Thyroid gland (tissue), 4 donors: ENCODE measurements around the gene SFXN4. TPM values are rescaled to one million over a fixed set of nuclear protein-coding genes. Genes with fewer than 3 reads are reported as not detected.

Experiments
- DNase-seq, 2 donors: peaks; one replicate each; pipeline ENCODE4 v3.0.0-alpha.2; 2019
- H3K27ac ChIP-seq, 3 donors: fragments of 200-600 bp; sonication (generic); 1 replicate in 2 of 3; 2 replicates in 1 of 3; pipeline ENCODE4 v1.5.1; 2016 to 2019; ENCODE audit warnings: mild to moderate bottlenecking in 1 of 3, moderate library complexity in 1 of 3
- H3K27me3 ChIP-seq: fragments of 200-600 bp; sonication (generic); one replicate; pipeline ENCODE4 v1.5.1; 2019
- H3K36me3 ChIP-seq, 2 donors: fragments of 200-600 bp; sonication (generic); one replicate each; pipeline ENCODE4 v1.5.1; 2016 to 2019
- H3K4me1 ChIP-seq, 2 donors: fragments of 200-600 bp; sonication (generic); one replicate each; pipeline ENCODE4 v1.5.1; 2017 to 2019
- H3K4me3 ChIP-seq, 3 donors: fragments of 200-600 bp; sonication (generic); replicated peaks in 1 of 3; 1 replicate in 2 of 3; 2 replicates in 1 of 3; pipeline ENCODE4 v1.5.1; 2016; ENCODE audit warnings: mild to moderate bottlenecking in 1 of 3
- H3K9me3 ChIP-seq: fragments of 200-600 bp; sonication (generic); one replicate; pipeline ENCODE4 v1.5.1; 2017
- CTCF ChIP-seq, 6 experiments: fragments of 200-600 bp in 3 of 6; fragments of 450-650 bp in 3 of 6; sonication (generic) in 3 of 6; IDR thresholded peaks; one replicate each; pipeline ENCODE4 v1.5.1; 2016 to 2019; ENCODE audit warnings: antibody characterized with exemption in 6 of 6, mild to moderate bottlenecking in 2 of 6, inconsistent platforms in 1 of 6, moderate library complexity in 1 of 6
- POLR2A ChIP-seq, 2 donors: fragments of 450-650 bp; IDR thresholded peaks; one replicate each; pipeline ENCODE4 v1.6.1; 2017; ENCODE audit warnings: antibody characterized with exemption in 2 of 2, mild to moderate bottlenecking in 2 of 2, moderate library complexity in 1 of 2
- WGBS, 2 donors: methylation state at CpG; one replicate each; pipeline ENCODE4 v1.1.5; 2017; 5-methylcytosine and 5-hydroxymethylcytosine counted together
- intact Hi-C: fragments of 100-400 bp; cut with DNase I; formaldehyde crosslinking; loops from one replicate; pipeline ENCODE4 v1.15.1; 2023
- total RNA-seq, 4 donors: library from RNA; depleted of rRNA; stranded (reverse); fragments of >200 nt; gene quantifications; one replicate each; pipeline ENCODE4 v1.2.3, GENCODE V29; 2016

The SFXN4 gene
- total RNA-seq, 4 donors from 2014 or later = 17.8 to 88.3 (median 36.3) TPM

DNA sequence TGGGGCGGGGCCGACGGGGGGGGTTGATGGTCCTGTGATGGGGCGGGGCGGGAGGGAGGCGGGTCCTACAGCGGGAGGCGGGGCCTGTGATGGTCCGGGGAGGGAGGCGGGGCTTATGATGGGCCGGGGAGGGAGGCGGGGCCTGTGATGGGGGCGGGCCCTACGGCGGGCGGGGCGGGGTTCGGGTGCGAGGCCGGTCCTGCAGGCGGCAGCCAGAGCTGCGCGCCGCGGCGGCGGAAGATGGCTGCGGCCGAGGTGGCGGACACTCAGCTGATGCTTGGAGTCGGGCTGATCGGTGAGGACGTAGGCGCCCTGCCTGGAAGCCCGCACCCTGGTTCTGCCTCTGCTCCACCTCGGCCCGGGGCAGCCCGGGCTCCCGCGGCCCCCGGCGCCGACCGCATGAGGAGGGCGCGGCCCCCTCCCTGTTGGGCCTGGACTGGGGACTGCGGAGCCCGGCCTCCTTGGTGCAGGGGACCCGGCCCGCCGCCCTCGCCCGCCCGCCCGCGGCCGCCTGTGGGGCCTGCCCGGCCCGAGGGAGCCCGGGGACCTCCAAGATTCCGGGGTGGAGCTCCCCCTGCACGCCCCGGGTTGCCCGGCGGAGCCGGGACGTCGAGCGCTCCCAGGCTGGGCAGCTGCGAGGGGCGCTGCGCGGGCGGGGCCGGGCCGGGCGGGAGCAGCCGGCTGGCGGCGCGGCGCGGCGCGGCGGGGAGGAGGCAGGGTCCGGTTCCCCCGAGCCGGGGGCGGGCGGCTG is 61.4 kb downstream of the SFXN4 start, which contains the start of gene DENND10:
DENND10 (plus strand) TSS at position 211 of the 751 bp plus-strand sequence; CDS start at position 241, 30 bp downstream.
- Histone ChIP-seq H3K9me3 (no peaks in the 10 kb centered on the region), H3K27ac (peak within 1 kb of the TSS; percentile 50 to 79 (median 53)), H3K36me3 (peaks cover 0 to 7% of the 10 kb centered on the region in 2 donors), H3K27me3 (no peaks in the 10 kb centered on the region), H3K4me3 (peak within 1 kb of the TSS; percentile 39 to 91 (median 85)), H3K4me1 (peaks cover 7% of the 10 kb centered on the region in 2 donors)
- DNase-seq = peak; percentile 70 to 73
- intact Hi-C loops = no loop called here
- TF ChIP-seq CTCF (IDR thresholded peaks at IDR 0.05) (peak in 1 of 6 experiments; percentile 9), POLR2A (IDR thresholded peaks at IDR 0.05) (peak; percentile 18 to 83)
- 0% methylated on average over 1 to 3 of the region's 91 CpGs for WGBS, 2 donors

DNA sequence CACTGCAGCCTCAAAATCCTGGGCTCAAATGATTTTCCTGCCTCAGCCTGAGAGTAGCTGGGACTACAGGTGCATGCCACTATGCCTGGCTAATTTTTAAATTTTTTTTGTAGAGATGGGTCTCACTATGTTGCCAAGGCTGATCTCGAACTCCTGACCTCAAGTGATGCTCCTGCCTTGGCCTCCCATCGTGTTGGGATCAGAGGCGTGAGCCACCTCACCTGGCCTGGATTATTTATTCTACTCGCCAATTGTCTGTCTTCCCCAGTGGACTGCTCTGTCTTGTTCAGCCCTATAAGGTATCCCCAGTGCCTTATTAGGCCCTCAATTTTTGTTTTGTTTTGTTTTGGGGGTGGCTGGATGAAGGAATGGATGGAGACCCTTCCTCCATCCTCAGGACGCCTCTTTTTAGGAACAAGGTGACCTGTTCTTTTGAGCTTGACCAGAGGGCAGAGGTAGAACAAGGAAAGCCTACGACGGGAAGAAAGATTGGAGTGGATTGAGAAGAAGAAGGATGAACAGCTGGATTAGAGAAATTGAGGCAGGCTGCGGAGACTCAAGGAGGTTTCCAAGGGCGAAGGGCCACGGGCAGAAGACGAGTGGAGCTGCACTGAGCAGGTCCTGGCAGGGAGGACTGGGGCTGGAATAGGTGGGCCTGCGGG is 62.1 kb downstream of the SFXN4 start:
- no peak for DNase-seq
- Histone ChIP-seq H3K27ac (peak overlapping the region in 1 of 3 donors; percentile 59), H3K36me3 (peaks cover 0 to 3% of the 10 kb centered on the region in 2 donors), H3K4me3 (no peak overlapping the region), H3K9me3 (no peaks in the 10 kb centered on the region), H3K4me1 (peaks cover 7% of the 10 kb centered on the region in 2 donors), H3K27me3 (no peaks in the 10 kb centered on the region)
- no peak for TF ChIP-seq POLR2A (IDR thresholded peaks at IDR 0.05)
- TF ChIP-seq CTCF (IDR thresholded peaks at IDR 0.05) = no peak
- 62 to 65% methylated on average over 11 of the region's 12 CpGs for WGBS, 2 donors
- intact Hi-C loops = no loop called here

GRCh38 chr10:119101366-119102098 is 64.0 kb downstream of the SFXN4 start:
- 63 to 68% methylated on average over 10 of the region's 10 CpGs for WGBS, 2 donors
- H3K27ac ChIP-seq = no peak overlapping the region
- H3K36me3 ChIP-seq = no peaks in the 10 kb centered on the region
- no peak overlapping the region for H3K4me3 ChIP-seq
- intact Hi-C loops = no loop called here
- H3K27me3 ChIP-seq = no peaks in the 10 kb centered on the region
- H3K4me1 ChIP-seq = peaks cover 7% of the 10 kb centered on the region in 2 donors
- no peaks in the 10 kb centered on the region for H3K9me3 ChIP-seq
- no peak for TF ChIP-seq CTCF (IDR thresholded peaks at IDR 0.05)
- no peak for TF ChIP-seq POLR2A (IDR thresholded peaks at IDR 0.05)
- DNase-seq = peak in 1 of 2 donors; percentile 25

DNA sequence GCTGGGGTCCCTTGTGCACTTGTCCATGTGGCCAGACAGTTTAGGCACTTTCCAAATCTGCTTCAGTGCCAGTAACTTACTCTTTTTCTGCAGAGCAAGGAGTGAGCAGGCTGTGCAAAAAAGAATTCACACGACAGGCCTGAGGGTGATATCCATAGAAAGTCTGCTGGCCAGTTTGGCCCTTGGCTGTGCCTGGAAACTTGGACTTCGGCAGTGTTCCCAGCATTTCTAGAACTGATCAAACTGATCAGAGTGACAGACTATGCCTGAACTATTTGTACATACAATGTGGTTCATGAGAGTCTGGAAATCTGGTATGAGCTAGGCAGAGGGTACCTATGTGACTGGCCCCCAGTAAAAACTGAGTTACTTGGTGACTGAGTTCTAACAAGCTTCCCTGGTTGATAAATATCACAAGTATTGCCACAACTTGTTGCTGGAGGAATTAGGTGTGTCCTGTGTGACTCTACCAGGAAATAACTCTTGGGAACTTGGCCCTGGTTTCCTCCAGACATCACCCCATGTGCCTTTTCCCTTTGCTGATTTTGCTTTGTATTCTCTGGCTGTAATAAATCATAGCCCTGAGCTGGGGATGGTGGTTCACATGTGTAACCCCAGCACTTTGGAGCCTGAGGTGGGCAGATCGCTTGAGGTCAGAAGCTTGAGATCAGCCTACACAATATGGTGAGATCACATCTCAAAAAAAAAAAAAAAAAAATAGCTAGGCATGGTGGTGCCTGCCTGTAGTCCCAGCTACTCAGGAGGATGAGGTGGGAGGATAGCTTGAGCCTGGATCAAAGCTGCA is 64.9 kb downstream of the SFXN4 start:
- intact Hi-C loops = no loop called here
- TF ChIP-seq POLR2A (IDR thresholded peaks at IDR 0.05) = no peak
- TF ChIP-seq CTCF (IDR thresholded peaks at IDR 0.05) = no peak
- Histone ChIP-seq H3K27ac (no peak overlapping the region), H3K9me3 (no peaks in the 10 kb centered on the region), H3K4me3 (no peak overlapping the region), H3K27me3 (no peaks in the 10 kb centered on the region), H3K4me1 (peaks cover 7% of the 10 kb centered on the region in 2 donors), H3K36me3 (no peaks in the 10 kb centered on the region)
- 82 to 86% methylated on average over 3 of the region's 3 CpGs for WGBS, 2 donors
- no peak for DNase-seq
